Memory B cell (primary cell): ENCODE measurements around the gene C6orf132.
"Not testable (repeated sequence)": the region's sequence is repeated elsewhere in the genome, so short reads cannot be mapped to it uniquely, and the experiment has no call there.

Experiments used
- ATAC-seq: fragments of 150-1000 bp; cut with Tn5 transposase; 2 replicates; pipeline ENCODE4 v1.10.0; 2021; ENCODE audit warnings: low read depth, mild to moderate bottlenecking, moderate library complexity
- DNase-seq, 2 donors: peaks; one replicate each; pipeline ENCODE4 v3.0.0; 2022; ENCODE audit warnings: low spot score in 2 of 2
- H3K27ac Mint-ChIP-seq: one replicate; pipeline ENCODE4 v1.8.0; 2022; ENCODE audit warnings: mild to moderate bottlenecking, moderate library complexity, mixed read lengths
- H3K27me3 Mint-ChIP-seq: one replicate; pipeline ENCODE4 v1.8.0; 2022; ENCODE audit warnings: mixed read lengths
- H3K36me3 Mint-ChIP-seq: one replicate; pipeline ENCODE4 v1.8.0; 2022; ENCODE audit warnings: mild to moderate bottlenecking, mixed read lengths
- H3K4me1 Mint-ChIP-seq: one replicate; pipeline ENCODE4 v1.8.0; 2022; ENCODE audit warnings: mixed read lengths
- H3K4me3 Mint-ChIP-seq: one replicate; pipeline ENCODE4 v1.8.0; 2022; ENCODE audit warnings: mild to moderate bottlenecking, moderate library complexity, mixed read lengths
- H3K9me3 Mint-ChIP-seq: one replicate; pipeline ENCODE4 v1.8.0; 2022; ENCODE audit warnings: mixed read lengths

C6orf132 gene

GRCh38 chr6:42169780-42170179, 27.4 kb upstream of the C6orf132 start:
- H3K4me1 Mint-ChIP-seq, ATAC-seq, H3K27me3 Mint-ChIP-seq, DNase-seq, H3K4me3 Mint-ChIP-seq, H3K9me3 Mint-ChIP-seq, H3K27ac Mint-ChIP-seq, H3K36me3 Mint-ChIP-seq: not testable (repeated sequence)

- ATAC-seq: no peak
- no peak for DNase-seq
- Mint-ChIP-seq H3K36me3 (no peaks in the 10 kb centered on the region), H3K27me3 (peaks cover 5% of the 10 kb centered on the region), H3K4me1 (peaks cover 2% of the 10 kb centered on the region), H3K4me3 (no peak overlapping the region), H3K27ac (no peak overlapping the region), H3K9me3 (no peaks in the 10 kb centered on the region)
Observed at GRCh38 chr6:42168650-42169049, 26.2 kb upstream of the C6orf132 start.

- Mint-ChIP-seq H3K4me1 (peaks cover 5% of the 10 kb centered on the region), H3K9me3 (no peaks in the 10 kb centered on the region), H3K4me3 (no peak overlapping the region), H3K27ac (no peak overlapping the region), H3K27me3 (peaks cover 6% of the 10 kb centered on the region), H3K36me3 (no peaks in the 10 kb centered on the region)
- ATAC-seq (peak; percentile 80), DNase-seq (peak; percentile 74 to 83)
Observed at GRCh38 chr6:42166444-42167141, 24.2 kb upstream of the C6orf132 start.

DNA sequence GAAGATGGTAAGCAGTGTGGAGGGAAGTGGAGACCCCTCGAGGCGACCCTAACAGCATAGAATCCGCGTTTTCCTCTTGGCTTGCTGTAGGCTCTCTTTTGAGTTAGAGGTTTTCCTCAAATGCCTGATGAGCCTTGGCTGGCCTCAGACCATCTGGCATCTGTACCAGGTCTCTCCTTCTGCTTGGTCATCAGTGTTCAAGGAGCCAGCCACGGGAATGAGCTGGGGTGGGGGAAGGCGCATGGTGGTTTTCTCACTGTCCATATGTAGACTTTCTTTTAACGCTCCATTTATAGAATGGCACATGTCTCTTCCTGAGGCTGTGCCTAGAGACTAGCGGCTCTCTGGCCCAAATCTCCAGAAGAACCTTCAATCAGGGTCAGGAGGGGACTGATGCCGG, 22.6 kb upstream of the C6orf132 start:
- H3K27me3 Mint-ChIP-seq: peaks cover 17% of the 10 kb centered on the region
- H3K27ac Mint-ChIP-seq: no peak overlapping the region
- no peak overlapping the region for H3K4me3 Mint-ChIP-seq
- peaks cover 5% of the 10 kb centered on the region for H3K4me1 Mint-ChIP-seq
- H3K36me3 Mint-ChIP-seq: no peaks in the 10 kb centered on the region
- DNase-seq (no peak), ATAC-seq (no peak)
- no peaks in the 10 kb centered on the region for H3K9me3 Mint-ChIP-seq

DNA sequence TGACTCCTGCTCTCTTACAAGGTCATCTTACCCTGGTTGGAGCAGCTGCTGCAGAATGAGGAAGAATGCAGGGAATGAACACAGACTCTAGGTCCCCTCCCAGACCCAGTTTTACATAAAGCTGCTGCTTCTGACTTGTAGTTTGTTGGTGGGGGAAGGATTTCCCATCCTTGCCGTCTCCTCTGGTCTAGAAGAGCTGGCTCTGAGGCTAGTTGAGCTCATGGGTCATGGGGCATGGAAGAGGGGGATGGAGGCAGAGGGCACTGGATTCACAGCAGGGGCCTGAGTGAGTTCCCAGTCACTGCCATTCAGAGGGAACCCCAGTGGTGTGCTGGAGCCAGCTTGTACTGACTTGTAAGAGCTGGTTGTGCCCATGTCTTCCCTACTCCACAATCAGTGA, 21.6 kb upstream of the C6orf132 start:
- H3K27me3 Mint-ChIP-seq: peaks cover 17% of the 10 kb centered on the region
- no peaks in the 10 kb centered on the region for H3K9me3 Mint-ChIP-seq
- no peak overlapping the region for H3K27ac Mint-ChIP-seq
- peaks cover 5% of the 10 kb centered on the region for H3K4me1 Mint-ChIP-seq
- no peaks in the 10 kb centered on the region for H3K36me3 Mint-ChIP-seq
- H3K4me3 Mint-ChIP-seq: no peak overlapping the region
- no peak for DNase-seq
- no peak for ATAC-seq

DNA sequence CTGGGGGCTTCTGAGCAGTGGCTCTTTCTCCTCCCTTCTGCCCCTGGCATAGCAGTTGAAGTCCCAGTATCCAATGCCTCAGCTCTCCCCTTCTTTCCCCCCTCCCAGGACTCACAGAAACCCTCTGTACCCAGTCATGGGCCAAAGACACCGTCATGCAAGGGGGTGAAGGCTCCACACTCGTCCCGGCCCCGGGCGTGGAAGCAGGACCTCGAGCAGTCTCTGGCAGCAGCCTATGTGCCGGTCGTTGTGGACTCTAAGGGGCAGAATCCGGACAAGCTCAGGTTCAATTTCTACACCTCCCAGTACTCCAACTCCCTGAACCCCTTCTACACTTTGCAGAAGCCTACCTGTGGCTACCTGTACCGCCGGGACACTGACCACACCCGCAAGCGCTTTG, 20.4 kb upstream of the C6orf132 start:
- peaks cover 14% of the 10 kb centered on the region for H3K27me3 Mint-ChIP-seq
- ATAC-seq: no peak
- H3K4me3 Mint-ChIP-seq: no peak overlapping the region

GRCh38 chr6:42162384-42162783, 20.0 kb upstream of the C6orf132 start:
- no peaks in the 10 kb centered on the region for H3K9me3 Mint-ChIP-seq
- ATAC-seq (no peak), DNase-seq (no peak)
- peaks cover 14% of the 10 kb centered on the region for H3K27me3 Mint-ChIP-seq
- H3K36me3 Mint-ChIP-seq: no peaks in the 10 kb centered on the region
- H3K4me1 Mint-ChIP-seq: peaks cover 5% of the 10 kb centered on the region
- no peak overlapping the region for H3K27ac Mint-ChIP-seq
- H3K4me3 Mint-ChIP-seq: no peak overlapping the region

More for the DNA sequence above, 20.4 kb upstream of the C6orf132 start:
- Mint-ChIP-seq H3K9me3 (no peaks in the 10 kb centered on the region), H3K27ac (no peak overlapping the region), H3K36me3 (no peaks in the 10 kb centered on the region), H3K4me1 (peaks cover 5% of the 10 kb centered on the region)
- DNase-seq: no peak

- Mint-ChIP-seq H3K9me3 (no peaks in the 10 kb centered on the region), H3K4me1 (peaks cover 2% of the 10 kb centered on the region), H3K27ac (no peak overlapping the region), H3K4me3 (no peak overlapping the region), H3K27me3 (peaks cover 13% of the 10 kb centered on the region), H3K36me3 (no peaks in the 10 kb centered on the region)
- DNase-seq (no peak), ATAC-seq (no peak)
Observed at GRCh38 chr6:42159431-42160024, 17.1 kb upstream of the C6orf132 start.

DNA sequence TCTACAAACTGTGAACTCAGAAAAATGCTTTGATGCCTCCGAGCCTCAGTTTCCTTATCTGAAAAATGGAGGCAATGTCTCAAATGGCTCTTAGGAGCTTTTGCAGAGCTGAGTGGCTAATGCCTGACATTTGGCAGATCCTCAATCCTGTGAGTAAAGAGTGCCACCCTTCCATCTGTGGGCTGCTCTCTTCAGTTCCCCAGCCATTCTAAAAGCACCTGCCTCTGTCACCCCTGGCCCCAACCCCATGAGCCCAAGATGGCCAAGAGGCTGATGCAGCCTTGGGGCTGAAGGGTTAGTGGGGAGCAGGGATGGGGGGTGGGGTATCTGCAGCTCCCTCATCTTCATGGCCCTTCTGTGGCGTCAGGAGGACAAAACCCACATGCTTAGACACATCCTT, 16.2 kb upstream of the C6orf132 start:
- ATAC-seq (no peak), DNase-seq (no peak)
- H3K4me1 Mint-ChIP-seq: peaks cover 2% of the 10 kb centered on the region
- H3K36me3 Mint-ChIP-seq: no peaks in the 10 kb centered on the region
- H3K27me3 Mint-ChIP-seq: peaks cover 13% of the 10 kb centered on the region
- no peak overlapping the region for H3K4me3 Mint-ChIP-seq
- no peaks in the 10 kb centered on the region for H3K9me3 Mint-ChIP-seq
- H3K27ac Mint-ChIP-seq: no peak overlapping the region

DNA sequence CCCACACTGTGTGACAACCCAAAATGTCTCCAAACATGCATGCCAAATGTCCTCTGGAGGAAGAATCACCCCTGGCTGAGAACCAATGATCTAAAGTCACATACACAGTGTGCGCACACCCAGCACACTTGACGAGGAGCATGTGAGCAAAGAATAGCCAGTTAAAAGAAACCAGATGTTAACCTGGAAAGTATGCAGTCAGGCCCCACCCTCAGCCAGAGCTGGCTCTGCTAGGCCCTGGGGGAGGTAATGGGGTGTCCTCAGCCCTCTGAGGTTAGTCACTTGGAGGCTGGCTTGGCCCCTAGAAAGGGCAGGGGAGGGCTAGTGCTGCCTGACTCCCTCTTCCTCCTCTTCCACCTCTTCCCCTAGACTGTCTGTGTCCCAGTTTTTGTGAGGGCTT, 15.6 kb upstream of the C6orf132 start:
- DNase-seq (no peak), ATAC-seq (no peak)
- no peaks in the 10 kb centered on the region for H3K9me3 Mint-ChIP-seq
- no peak overlapping the region for H3K4me3 Mint-ChIP-seq
- peaks cover 2% of the 10 kb centered on the region for H3K4me1 Mint-ChIP-seq
- no peaks in the 10 kb centered on the region for H3K36me3 Mint-ChIP-seq
- no peak overlapping the region for H3K27ac Mint-ChIP-seq
- peaks cover 13% of the 10 kb centered on the region for H3K27me3 Mint-ChIP-seq

GRCh38 chr6:42156638-42157037, 14.2 kb upstream of the C6orf132 start:
- peaks cover 14% of the 10 kb centered on the region for H3K27me3 Mint-ChIP-seq
- no peak overlapping the region for H3K27ac Mint-ChIP-seq
- no peak overlapping the region for H3K4me3 Mint-ChIP-seq
- ATAC-seq: no peak
- DNase-seq: no peak
- no peaks in the 10 kb centered on the region for H3K9me3 Mint-ChIP-seq
- H3K4me1 Mint-ChIP-seq: peaks cover under 1% of the 10 kb centered on the region
- H3K36me3 Mint-ChIP-seq: no peaks in the 10 kb centered on the region

- ATAC-seq (no peak), DNase-seq (no peak)
- Mint-ChIP-seq H3K27ac (no peak overlapping the region), H3K27me3 (peaks cover 5% of the 10 kb centered on the region), H3K36me3 (no peaks in the 10 kb centered on the region), H3K4me1 (no peaks in the 10 kb centered on the region), H3K9me3 (no peaks in the 10 kb centered on the region), H3K4me3 (no peak overlapping the region)
Observed at GRCh38 chr6:42155293-42155692, 12.9 kb upstream of the C6orf132 start.

DNA sequence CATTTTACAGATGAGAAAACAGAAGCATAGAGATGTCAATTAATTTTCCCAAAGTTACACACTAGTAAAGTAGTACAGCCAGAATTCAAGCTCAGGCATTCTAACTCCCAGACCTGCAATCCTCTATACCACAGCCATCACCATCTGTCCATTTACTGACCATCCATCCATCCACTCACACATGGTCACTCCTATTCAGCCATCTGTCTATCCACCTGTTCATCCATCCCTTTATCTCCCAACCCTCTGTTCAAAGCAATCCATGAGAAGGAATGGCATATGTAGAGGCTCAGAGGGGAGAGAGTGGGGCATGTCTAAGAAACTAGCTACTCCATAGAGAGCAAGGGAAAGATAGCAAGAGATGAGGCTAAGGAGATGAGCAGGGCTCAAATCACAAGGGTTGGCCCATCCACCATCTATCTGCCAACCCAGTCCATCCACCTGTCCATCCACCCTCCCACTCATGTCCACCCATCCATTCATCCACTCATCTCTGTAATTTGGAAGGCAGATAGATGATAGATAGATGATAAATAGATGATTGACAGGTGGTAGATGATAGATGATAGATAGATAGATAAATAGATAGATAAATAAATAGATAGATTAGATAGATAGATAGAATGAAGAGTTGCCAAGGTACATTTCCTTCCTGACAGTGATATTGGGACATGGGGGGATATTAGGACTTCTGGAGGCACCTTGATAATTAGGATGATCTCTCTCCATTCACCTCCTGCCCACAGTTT, 12.2 kb upstream of the C6orf132 start:
- H3K27ac Mint-ChIP-seq: no peak overlapping the region
- no peaks in the 10 kb centered on the region for H3K4me1 Mint-ChIP-seq
- ATAC-seq (no peak), DNase-seq (no peak)
- H3K4me3 Mint-ChIP-seq: no peak overlapping the region
- H3K9me3 Mint-ChIP-seq: no peaks in the 10 kb centered on the region
- H3K27me3 Mint-ChIP-seq: peaks cover 4% of the 10 kb centered on the region
- no peaks in the 10 kb centered on the region for H3K36me3 Mint-ChIP-seq

DNA sequence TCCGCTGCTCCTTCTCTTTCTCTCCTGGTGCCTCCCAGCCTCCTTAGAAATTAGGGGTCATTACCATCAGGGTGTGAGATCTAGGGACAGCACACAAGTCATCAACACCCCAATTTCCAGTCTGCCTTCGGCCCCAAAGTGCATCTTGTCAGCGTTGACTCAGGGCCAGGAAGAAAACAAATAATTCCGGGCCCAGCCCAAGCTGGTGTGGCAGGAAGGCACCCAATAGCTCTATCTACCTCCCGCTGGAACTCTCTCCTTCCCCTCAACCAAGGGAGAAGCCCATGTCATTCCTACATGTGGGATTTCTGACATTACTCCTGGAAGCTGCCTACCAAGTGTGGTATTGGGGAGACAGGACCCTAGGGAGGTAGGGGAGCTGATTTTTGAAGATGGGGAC, 11.5 kb upstream of the C6orf132 start:
- Mint-ChIP-seq H3K36me3 (no peaks in the 10 kb centered on the region), H3K9me3 (no peaks in the 10 kb centered on the region), H3K4me1 (no peaks in the 10 kb centered on the region), H3K27ac (no peak overlapping the region), H3K4me3 (no peak overlapping the region), H3K27me3 (peaks cover 6% of the 10 kb centered on the region)
- DNase-seq (no peak), ATAC-seq (no peak)
